ENCODE results near the gene DCAF10.

The DCAF10 gene

GRCh38 chr9:37769995-37770394 is 30.6 kb upstream of the DCAF10 start:
- ATAC-seq: no peak

GRCh38 chr9:37775216-37775919 is 25.2 kb upstream of the DCAF10 start:
- no peak; the same call in 2 of the 3 replicates for ATAC-seq
- no peak for TF ChIP-seq BACH2 (CRISPR knock-in tag; IDR thresholded peaks at IDR 0.05; ENCODE audit: borderline replicate concordance)
- TF ChIP-seq PATZ1 (CRISPR knock-in tag; IDR thresholded peaks at IDR 0.05; ENCODE audit: borderline replicate concordance): no peak
- no peak for TF ChIP-seq ESRRG (CRISPR knock-in tag; IDR thresholded peaks at IDR 0.05)
- no peak for TF ChIP-seq ZFP30 (CRISPR knock-in tag; IDR thresholded peaks at IDR 0.05)
- no peak for TF ChIP-seq ISL1 (CRISPR knock-in tag; IDR thresholded peaks at IDR 0.05)
- TF ChIP-seq CSRNP3 (CRISPR knock-in tag; IDR thresholded peaks at IDR 0.05): no peak
- no peak for TF ChIP-seq ZNF8 (CRISPR knock-in tag; IDR thresholded peaks at IDR 0.05)
- TF ChIP-seq CSDC2 (CRISPR knock-in tag; IDR thresholded peaks at IDR 0.05): no peak
- no peak for TF ChIP-seq SNAI2 (CRISPR knock-in tag; IDR thresholded peaks at IDR 0.05)
- no peak for TF ChIP-seq ARNTL (CRISPR knock-in tag; IDR thresholded peaks at IDR 0.05; ENCODE audit: borderline replicate concordance, low read depth)
- no peak for TF ChIP-seq GLIS3 (CRISPR knock-in tag; IDR thresholded peaks at IDR 0.05)
- TF ChIP-seq RARB (CRISPR knock-in tag; IDR thresholded peaks at IDR 0.05): no peak
- no peak for TF ChIP-seq ZNF70 (CRISPR knock-in tag; IDR thresholded peaks at IDR 0.05)
- no peak for TF ChIP-seq ZC3H10 (CRISPR knock-in tag; IDR thresholded peaks at IDR 0.05)

More at GRCh38 chr9:37769995-37770394, 30.6 kb upstream of the DCAF10 start:
- TF ChIP-seq ZNF565 (CRISPR knock-in tag; conservative IDR thresholded peaks at IDR 0.05; ENCODE audit: low read depth) (no peak), ZFP30 (CRISPR knock-in tag; IDR thresholded peaks at IDR 0.05) (no peak), ZFP3 (CRISPR knock-in tag; IDR thresholded peaks at IDR 0.05) (no peak), SNAI2 (CRISPR knock-in tag; IDR thresholded peaks at IDR 0.05) (no peak), BACH2 (CRISPR knock-in tag; IDR thresholded peaks at IDR 0.05; ENCODE audit: borderline replicate concordance) (no peak), CSRNP3 (CRISPR knock-in tag; IDR thresholded peaks at IDR 0.05) (no peak), POU6F1 (CRISPR knock-in tag; IDR thresholded peaks at IDR 0.05; ENCODE audit: borderline replicate concordance, low read depth) (no peak), CSDC2 (CRISPR knock-in tag; IDR thresholded peaks at IDR 0.05) (no peak), ARNTL (CRISPR knock-in tag; IDR thresholded peaks at IDR 0.05; ENCODE audit: borderline replicate concordance, low read depth) (no peak), ISL1 (CRISPR knock-in tag; IDR thresholded peaks at IDR 0.05) (no peak), CREB5 (CRISPR knock-in tag; IDR thresholded peaks at IDR 0.05; ENCODE audit: low read depth) (no peak), OSR1 (CRISPR knock-in tag; IDR thresholded peaks at IDR 0.05) (no peak), RARB (CRISPR knock-in tag; IDR thresholded peaks at IDR 0.05) (no peak), ESRRG (CRISPR knock-in tag; IDR thresholded peaks at IDR 0.05) (no peak), GLIS3 (CRISPR knock-in tag; IDR thresholded peaks at IDR 0.05) (no peak), TSHZ2 (CRISPR knock-in tag; IDR thresholded peaks at IDR 0.05) (no peak)

All from SK-N-SH treated with all-trans-retinoic acid at 6 μM for 48 hours (cell line).